ENCODE results near the gene CYREN.

Gene CYREN

DNA sequence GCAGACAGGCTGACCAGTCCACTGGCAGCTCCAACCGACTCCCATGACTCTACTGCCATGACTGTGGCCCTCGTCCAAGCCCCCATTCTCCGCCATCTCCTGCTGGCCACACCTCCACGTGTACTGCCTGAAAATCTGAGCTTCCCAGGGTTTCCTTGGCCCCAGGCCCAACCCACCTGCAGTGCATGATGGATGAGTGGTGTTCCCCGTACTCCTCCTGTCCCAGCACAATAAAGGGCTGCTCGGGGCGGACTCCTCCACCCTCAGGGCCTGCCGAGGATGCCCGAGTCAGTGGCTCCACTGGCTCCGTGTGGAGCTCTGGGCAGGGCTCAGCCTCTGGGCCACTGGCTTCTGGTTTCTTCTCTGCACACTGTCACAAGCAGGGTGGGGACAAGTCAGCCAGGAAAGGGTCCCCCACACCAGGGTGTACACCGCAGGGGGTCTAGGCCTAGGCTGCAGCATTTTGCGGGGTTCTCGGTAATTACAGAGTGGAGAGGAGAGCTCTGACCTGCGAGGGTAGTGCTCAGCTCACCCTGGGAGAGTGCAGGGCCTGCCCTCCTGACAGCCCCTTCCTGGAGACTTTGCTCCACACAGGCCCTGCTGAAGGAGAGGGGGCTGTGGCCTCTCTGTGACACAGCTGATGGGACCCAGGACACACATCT, 25.6 kb upstream of the CYREN start:
- DNase-seq, result no peak

DNA sequence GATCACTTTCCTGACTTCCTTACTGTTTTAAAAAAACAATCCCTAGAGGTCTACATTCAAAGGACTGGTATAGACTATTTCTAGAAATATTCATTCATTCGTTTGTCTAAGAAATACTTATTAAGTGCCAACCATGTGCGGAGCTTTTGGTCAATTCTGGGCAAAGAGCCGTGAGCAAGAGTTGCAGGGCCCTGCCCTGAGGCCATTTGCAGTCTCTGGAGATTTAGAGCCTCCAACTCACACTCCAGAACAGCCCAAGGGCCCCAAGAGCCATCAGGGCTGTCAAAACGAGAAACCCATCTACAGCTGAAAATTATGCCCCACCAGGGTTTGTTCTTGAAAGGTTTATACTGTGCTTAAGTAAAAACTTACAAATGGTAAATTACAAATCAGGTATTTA, 24.6 kb upstream of the CYREN start:
- no peak for DNase-seq

DNA sequence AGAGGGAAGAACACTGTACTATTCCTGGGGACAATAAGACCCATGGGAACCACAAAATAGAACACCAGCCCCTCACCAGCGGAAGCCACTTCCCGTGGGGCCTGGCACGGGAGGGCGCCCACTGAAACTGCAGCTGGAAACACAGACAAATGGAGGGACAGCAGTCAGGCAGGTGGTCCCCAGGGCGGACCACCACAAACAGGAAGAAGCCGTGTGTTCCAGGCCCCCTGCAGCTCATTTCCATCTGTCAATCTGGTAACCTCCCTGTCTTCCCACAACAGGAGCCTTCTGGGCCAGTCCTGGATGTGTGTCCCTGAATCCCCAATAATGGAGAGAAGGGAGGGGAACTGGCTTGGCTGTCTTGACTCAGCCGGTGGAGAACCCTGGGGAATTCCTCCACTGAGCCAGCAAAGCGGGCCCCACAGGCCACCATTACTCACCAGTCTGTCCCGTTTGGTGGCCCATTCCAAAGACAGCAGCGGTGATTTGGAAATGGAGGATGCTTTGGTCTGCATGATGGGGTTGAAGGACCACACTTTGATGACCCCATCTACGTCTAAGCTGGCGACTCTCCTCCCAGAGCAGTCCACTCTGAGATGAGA, 24.1 kb upstream of the CYREN start:
- no peak for DNase-seq

DNA sequence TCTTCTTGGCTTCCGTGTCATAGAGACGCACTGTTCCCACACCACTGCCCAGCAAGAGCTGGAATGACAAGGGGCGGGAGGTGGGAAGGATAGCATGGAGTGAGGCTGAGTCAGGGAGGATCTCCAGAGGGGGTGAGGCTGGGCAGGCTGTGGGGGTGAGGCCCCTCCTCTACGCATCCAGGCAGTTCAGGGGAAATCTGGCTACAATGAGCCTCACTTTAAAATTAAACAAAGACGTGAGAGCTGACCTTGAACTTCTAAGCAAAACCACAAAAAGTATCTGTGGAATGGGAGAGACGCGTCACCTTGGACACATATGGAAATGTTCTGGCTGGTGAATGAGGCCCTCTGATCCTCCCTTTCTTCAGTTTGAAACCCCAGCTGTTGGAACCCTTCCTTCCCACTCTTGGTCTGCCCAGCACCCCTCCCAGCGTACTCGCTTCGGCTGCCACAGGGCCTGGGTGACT, 23.1 kb upstream of the CYREN start:
- DNase-seq, result no peak

DNA sequence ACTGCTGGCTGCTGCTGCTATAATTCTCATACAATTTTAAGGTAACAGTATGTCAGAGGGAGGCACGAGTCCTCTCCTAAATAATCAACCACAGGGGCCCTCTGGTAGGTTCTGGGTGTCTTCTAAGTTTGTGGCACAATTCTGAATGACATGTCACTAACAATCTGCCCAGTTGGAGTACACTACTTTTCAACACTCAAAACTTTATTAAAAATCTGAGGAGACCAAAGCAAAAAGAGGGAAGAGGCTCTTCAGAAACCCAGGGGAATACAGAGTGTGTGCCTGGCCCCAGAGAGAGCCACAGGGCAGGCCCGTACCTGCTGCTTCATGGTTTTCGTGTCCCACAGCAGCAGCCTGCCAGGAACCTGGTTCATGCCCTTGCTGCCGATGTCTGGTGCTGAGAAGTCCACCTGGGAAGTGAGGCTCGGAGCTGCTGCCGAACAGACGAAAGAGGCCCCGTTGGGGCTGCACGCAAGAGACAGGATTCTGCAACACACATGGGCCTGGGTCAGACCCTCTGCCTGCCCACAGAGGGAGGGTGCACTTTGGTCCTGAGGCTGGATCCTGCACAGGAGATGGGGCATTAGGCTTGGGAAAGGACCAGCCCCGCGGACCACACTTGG, 22.5 kb upstream of the CYREN start:
- no peak for DNase-seq

DNA sequence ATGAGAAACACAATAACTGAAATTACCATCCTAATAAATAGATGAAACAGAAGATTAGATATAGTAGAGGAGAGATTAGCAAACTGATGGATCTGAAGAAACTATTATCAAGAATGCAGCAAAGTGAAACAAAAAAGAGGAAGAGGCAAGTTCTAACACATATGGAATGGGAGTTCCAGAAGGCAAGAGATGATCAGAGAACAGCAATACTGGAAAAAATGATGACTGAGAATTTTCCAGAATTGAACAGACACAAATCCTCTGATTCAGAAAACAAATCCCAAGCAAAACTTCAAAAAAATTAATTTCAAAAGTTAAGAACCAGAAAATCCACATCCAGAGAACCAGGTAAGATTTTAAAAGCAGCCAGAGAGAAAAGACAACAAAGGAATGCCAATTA, 20.2 kb upstream of the CYREN start:
- no peak for DNase-seq

DNA sequence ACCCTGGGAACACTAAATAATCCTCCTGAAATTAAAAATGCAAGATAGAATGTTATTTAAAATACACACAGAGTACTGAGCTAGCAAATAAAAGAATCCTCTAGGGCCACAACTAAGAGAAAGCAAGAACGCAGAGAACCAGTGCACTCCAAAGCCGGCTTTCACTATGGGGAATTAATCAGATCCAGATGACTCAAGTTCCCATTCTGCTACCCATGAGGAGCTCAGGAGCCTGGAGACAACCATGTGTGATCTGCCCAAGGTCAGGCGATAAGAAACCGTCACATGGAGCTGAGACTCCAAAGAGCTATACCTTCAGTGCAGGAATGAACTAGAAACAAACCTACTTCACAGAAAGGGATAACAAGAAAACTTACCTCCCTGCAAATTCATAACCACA, 19.5 kb upstream of the CYREN start:
- no peak for DNase-seq

DNA sequence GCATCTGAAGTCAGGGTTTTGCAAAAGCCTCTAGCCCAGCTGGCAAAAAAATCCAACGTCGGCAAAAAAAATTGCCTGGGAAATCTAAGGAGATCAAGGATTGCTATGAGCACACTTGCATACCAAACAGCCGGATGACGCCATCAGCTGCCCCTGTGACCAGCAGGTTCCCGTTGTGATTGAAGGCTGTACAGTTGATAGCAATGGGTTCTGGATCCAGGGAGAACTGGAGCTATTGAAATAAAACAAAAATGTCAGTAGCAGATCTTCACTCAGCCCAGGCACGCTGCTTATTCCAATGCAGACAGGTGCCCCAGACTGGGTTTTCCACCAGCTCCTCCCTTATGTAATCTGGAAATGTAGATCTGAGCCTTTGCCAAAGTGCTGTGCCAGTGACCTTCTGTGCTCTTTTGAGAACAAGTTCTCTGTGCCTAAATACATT, 18.7 kb upstream of the CYREN start:
- no peak for DNase-seq

DNA sequence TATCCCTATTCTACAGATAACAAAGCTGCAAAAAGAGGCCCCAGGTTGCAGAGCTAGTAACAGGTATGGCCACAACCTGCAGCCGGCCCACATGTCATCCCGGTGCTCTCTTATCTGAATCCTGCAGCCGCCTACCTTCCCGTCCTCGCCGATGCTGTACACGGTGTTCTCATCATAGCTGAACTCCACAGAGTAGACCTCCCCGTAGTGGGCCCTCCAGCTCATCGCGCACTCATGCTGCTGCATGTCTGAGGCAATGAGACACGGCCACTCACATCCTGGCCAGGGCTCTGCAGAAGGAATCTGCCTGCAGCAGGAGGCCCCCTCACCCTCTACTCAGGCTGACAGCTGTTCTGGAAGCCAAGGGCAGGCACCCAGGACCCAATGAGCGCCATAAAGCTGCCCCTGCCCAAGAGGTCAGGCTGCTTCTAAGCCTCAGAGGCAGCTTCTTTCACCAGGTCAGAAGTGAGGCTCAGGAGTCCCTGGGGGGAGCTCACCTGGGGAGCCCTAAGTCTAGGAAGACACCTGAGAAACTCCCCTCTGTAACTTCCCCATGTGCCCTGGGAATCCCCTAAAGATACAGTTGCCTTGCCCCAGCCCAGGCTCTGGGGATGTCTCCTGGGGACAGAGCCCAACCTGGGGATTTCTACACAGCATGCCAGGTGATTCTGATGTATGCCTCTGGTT, 17.9 kb upstream of the CYREN start:
- no peak for DNase-seq

DNA sequence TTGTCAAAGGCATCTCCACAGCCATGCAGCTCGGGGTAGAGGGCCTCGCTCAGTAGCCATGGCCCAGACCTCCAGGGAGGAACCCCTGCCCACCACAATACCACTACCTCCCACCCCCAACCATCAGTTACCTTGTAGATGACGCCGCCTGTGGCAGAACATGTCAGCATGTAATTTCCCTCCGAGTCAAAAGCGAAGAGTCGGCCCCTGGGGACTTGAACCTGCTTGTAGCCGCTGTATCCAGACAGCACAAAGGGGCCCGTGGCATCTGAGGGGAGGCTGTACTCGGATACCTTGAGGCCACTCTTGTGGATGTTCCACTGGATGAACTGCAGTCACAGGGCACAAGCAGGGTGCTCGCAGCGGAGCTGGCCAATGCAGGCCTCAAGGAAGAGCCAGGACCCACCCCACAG, 16.3 kb upstream of the CYREN start:
- no peak for DNase-seq

DNA sequence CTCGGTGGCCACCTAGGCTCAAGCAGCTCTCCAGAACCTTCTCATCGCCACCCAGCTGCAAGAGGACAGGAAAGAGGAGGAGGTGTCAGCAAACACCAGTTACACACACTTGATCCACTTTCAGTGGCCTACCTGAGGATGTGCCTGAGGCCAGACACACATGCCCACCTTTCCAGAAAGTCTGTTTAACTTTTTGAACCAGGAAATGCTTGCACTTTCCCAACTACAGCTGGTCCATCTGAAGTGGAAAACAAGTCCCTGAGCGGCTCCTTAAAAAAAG, 15.7 kb upstream of the CYREN start:
- DNase-seq, result no peak

DNA sequence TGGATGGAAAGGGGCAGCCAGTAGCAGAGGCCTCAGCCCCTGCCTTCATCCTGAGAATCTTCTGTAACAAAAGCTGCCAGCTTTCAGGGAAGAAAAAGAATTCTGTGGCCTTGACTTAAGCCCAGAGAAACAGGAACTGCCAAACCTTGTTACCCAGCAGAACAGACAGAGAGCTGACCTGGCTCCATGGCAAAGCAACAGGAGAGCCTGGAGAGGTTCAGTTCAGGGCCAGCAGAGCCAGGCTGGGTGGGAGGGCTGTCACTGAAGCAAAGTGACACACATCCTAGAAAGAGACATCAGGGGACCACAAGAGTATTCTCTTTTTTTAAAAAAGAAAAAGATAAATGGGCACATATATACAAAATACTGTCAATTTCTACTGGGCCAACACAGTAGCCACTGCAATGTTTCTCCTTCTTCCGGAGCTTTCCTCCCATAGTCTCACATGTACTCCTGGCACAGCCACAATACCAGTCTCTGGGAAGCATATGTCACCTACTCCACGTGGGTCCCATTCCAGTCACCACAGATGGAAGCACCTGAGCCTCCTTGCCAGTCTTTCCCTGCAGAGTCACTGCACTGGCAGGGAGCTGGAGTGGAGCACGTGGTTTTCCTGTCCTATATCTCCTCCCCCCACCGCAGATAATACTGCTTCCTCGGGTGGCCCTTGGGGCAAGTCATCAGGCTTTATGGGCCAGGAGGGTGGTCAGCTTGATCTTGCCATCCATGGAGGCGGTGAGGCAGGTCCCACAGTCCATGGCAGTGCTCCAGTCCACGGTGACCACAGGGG, 15.2 kb upstream of the CYREN start:
- DNase-seq, result no peak

DNA sequence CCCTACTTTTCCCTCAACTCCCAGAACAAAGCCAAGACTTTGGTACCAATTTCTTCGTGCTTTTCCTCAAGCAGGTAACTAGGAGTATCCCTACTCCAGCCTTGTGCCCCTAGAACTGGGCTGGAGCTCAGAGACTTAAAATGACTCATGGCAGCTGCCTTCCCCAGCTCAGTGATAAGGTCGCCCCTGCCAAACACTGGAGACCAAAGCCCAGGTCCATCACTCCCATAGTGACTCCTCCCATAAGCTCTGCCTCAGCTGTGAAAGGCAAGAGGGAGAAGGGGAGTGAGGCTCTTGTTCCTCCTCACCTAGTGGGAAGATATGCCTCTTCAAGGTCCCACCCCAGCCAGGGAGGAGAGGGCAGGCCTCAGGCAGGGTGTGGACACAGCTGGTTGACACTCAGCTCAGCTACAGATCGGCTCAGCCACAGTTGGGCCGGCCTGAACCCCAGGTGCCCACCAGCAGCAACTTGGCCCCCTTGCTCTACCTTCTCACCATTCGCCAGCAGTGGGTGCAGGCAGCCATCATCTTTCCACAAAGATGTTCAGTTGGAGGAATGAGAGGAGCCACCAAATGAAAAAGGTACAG, 13.8 kb upstream of the CYREN start:
- no peak for DNase-seq

DNA sequence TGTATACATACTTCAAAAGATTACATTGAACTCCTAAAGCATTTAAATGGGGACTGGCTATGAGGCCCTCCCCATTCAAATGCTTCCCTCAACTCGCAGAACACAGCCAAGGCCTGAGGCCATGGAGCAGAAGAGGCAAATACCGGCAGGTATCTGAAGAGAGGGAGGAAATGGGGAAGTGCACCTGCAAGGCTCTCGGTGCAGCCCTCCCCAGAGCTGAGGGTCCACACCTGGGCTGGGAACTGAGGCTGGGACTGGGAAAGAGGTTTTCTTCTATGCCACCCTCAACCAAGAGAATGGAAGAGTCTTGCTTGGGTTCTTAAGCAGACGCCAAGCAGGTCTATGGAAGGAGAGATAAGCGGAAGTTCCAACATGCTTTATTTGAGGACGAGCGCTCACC, 13.0 kb upstream of the CYREN start:
- DNase-seq, result no peak

DNA sequence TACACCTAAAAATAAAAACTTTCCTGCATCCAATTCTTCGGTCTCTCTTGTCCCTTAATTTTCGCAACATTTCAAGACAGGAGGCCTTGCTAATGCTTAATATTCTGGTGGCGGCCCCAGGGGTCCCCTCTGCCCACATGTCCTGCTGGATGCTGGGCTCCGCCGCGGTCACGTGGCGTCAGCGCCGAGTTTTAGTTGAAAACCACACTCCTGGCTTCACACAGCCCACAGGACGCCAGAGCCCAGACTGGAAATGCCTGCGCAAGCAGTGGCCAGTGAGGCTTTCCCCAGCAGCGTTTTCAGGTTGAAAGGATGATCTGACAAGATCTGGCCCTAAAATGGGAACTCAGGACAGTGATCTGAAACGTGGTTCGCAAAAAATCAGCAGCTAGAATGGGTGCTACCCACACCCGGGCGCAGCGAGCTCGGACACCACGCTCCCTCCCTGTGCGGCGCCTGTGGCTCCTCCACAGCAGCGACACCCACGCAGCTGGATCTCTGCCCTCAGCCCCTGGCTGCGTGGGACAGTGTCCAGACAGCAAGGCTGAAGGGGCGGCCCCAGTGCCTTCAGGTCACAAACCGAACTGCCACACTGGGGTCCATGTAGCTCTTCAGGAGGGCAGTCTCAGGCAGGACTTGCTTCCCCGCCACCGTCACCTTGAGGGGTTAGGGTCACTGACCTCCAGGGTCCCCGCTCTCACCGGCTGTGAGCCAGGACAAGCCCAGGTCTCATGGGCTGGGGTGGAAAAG, 11.6 kb upstream of the CYREN start:
- no peak for DNase-seq

DNA sequence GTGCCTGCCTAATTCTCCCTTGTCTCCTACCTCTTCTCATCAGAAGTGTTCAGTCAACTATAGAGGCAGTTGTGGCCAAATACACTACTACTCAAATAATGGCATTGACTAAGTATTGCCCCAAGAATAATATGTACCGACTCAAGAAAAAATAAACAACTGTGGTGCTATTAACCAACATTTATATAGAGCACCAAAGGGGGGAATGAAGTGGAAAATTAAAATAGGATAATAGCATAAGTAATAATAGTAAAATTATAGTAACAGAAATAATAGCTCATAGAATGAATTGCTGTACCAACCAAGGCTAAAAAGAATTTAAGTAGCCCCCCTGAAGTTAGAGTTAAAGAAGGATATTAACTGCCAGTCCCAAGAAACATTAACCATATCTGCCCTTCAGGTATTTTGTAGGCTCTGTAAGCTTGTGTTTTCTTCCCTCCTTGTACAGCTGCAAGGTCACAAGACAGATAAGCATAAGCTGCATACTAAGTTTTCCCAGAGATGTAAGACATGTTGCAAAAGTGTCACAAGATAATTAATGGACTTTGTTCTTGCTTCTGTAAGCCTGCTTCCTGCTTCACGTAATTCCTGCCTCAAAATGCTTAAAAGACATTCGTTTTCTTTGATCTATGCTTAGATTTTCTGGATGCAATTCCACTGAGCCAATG, 10.9 kb upstream of the CYREN start:
- no peak for DNase-seq

DNA sequence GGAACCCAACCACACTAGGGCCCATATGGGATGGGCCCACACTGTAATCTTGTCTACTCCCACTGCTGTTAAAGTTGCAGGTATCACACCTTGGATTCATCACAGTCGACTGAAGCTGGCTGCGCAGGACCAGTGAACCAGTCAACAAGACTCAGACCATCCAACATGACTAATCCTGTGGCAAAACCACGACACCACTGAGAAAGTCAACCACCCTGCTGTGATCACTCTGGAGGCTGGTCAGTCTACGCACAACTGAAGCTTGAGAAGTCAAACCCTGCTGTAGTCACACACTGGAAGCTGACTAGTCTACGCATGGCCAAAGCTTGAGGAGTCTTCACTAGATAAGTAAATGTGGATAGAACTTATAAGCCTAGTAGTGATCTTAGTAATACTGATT, 9.6 kb upstream of the CYREN start:
- no peak for DNase-seq

DNA sequence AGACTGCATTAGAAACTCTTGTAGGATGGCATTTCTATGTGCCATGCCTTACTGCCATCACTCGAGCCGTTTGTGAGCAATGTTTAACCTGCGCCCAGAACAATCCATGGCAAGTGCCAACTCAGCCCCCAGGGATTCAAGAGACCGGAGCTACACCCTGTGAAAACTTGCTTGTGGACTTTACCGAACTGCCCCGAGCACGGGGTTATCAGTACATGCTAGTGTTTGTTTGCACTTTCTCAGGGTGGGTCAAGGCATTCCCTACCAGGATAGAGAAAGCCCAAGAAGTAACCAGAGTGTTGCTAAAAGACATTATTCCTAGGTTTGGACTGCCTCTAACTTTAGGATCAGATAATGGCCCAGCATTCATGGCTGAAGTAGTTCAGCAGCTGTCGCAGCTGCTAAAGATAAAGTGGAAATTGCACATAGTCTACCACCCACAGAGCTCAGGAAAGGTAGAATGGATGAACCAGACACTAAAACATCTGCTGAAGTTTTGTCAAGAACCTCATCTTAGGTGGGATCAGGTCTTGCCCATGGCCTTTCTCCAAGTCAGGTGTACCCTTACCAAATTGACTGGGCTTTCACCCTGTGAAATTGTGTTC, 8.9 kb upstream of the CYREN start:
- no peak for DNase-seq

DNA sequence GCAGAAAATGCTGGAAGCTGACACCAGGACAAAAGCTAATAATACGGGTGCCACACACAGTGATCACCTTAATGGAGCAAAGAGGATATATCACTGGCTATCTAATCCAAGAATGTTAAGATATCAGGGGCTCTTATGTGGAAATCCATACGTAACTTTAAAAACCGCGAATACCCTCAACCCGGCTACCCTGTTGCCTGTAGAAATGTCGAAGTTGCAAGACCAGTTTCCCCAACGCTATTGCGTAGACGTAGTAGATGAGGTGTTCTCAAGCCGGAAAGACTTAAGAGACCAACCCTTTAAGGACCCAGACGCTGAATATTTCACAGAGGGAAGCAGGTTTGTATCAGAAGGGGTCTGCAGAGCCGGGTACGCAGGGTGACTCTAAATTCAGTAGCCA, 7.9 kb upstream of the CYREN start:
- no peak for DNase-seq

DNA sequence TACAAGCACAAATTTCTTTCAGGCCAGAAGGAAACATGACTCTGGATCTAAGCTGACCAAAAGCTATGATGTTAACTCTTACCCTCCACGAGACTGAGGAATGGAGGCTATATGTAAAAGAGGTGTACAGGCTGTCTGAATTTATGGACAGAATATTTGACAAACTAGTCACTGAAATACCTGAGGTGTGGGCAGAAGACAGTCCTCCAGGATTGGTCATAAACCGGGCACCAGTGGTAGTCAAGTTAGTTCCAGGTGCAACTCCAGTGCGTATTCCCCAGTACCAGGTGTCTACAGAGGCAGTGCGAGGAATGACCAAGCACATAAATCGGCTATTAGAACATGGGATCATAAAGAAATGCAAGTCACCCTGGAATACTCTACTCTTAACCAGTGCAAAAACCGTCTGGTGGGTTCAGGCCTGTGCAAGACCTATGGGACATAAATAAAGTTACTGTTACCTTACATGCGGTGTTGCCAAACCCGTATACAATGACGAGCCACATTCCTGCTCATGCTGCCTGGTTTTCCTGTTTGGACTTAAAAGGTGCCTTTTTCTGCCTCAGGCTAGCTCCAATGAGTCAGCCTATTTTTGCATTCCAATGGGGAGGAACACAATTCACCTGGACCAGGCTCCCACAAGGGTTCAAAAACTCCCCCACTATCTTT, 6.7 kb upstream of the CYREN start:
- no peak for DNase-seq

DNA sequence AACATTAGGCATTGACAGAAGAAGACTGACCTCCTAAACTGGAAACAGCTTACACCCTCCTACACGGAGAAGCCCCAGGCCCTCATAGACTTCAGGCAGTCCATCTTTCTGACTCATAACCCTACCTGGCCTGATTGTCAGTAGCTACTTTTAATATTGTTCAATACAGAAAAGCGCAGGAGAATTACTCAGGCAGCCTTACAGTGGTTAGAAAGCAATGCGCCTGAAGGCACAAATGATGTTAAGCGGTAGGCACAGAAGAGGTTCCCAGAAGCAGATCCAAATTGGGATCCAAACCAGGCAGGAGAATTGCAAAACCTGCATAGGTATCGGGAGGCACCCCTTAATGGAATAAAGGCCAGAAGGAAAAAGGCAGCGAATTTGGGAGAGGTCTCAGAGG, 5.4 kb upstream of the CYREN start:
- DNase-seq, result no peak

Data from NCI-H2081 treated with DMSO at 0.1 percent for 48 hours (cell line).